GDM1 (cell line): Measurements from ENCODE around the gene HIVEP1.

ENCODE experiments used
- DNase-seq: peaks from one replicate; lab custom pipeline; 2025; lab: John Stamatoyannopoulos, UW

HIVEP1 gene

GRCh38 chr6:12189150-12189549 lies 177.0 kb downstream of the HIVEP1 start:
- DNase-seq: no peak

GRCh38 chr6:12189661-12190060 lies 177.5 kb downstream of the HIVEP1 start:
- DNase-seq: no peak

- DNase-seq: no peak
Measured at GRCh38 chr6:12190252-12190651, 178.1 kb downstream of the HIVEP1 start.

GRCh38 chr6:12196326-12196936 lies 184.3 kb downstream of the HIVEP1 start:
- DNase-seq: no peak

- no peak for DNase-seq
Measured at GRCh38 chr6:12198851-12199250, 186.7 kb downstream of the HIVEP1 start.

GRCh38 chr6:12200015-12200564 lies 188.0 kb downstream of the HIVEP1 start:
- no peak for DNase-seq

- DNase-seq: no peak
Measured at GRCh38 chr6:12200761-12201160, 188.6 kb downstream of the HIVEP1 start.

- DNase-seq: no peak
Measured at GRCh38 chr6:12203001-12203400, 190.9 kb downstream of the HIVEP1 start.

- DNase-seq: no peak
Measured at GRCh38 chr6:12208190-12208589, 196.1 kb downstream of the HIVEP1 start.

- no peak for DNase-seq
Measured at GRCh38 chr6:12208673-12209072, 196.6 kb downstream of the HIVEP1 start.
